ENCODE measurements around the gene NFASC.

The NFASC gene

DNA sequence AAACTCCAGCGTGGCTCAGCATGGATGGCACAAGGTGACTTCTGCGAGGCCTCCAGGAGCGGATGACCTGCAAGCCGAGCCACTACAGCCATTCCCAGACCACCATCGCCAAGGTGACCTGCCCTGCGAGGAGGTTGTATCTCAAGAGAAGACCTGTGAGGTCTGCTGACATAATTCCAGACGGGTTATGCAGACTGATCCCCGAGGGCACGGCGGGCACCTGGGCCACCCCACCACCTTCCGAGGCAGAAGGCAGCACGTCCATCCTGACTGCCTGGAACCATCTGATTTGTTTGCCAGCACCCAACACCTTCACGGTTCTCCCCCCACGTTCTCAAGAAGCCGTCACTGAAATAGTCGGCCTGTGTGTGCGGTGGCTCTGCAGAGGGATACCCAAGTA, 115.5 kb downstream of the NFASC start:
- in situ Hi-C loops (cut with HindIII; ENCODE audit: low sequenced_read_pairs): no loop called here
- TF ChIP-seq, protein P1, sequence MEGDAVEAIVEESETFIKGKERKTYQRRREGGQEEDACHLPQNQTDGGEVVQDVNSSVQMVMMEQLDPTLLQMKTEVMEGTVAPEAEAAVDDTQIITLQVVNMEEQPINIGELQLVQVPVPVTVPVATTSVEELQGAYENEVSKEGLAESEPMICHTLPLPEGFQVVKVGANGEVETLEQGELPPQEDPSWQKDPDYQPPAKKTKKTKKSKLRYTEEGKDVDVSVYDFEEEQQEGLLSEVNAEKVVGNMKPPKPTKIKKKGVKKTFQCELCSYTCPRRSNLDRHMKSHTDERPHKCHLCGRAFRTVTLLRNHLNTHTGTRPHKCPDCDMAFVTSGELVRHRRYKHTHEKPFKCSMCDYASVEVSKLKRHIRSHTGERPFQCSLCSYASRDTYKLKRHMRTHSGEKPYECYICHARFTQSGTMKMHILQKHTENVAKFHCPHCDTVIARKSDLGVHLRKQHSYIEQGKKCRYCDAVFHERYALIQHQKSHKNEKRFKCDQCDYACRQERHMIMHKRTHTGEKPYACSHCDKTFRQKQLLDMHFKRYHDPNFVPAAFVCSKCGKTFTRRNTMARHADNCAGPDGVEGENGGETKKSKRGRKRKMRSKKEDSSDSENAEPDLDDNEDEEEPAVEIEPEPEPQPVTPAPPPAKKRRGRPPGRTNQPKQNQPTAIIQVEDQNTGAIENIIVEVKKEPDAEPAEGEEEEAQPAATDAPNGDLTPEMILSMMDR (IDR thresholded peaks at IDR 0.05; ENCODE audit: low read depth, low read length): no peak
- H3K4me3 ChIP-seq (ENCODE audit: low read depth, low read length): no peak overlapping the region

DNA sequence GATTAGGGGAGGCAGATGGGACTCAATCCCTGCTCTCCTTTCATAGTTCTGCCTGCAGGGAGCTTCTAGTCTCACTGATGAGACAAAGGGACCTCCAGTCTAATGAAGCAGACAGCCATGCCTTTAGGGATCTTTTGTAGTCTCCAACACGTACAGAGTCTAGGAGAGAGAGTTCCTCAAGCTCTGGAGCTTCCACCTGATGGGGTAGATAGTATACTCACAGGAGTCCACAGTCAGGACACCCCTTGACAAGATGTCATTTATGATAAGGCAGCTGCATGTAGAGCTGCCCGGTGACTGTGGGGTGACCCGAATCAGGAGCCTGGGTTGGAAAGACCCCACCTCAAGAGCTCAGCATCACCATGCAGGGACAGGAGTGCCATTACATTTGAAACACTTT, 117.0 kb downstream of the NFASC start:
- no peak for DNase-seq (ENCODE audit: low read depth, low spot score)
- in situ Hi-C loops (cut with HindIII; ENCODE audit: low sequenced_read_pairs): no loop called here
- TF ChIP-seq, protein P1 (IDR thresholded peaks at IDR 0.05; ENCODE audit: low read depth, low read length): no peak
- H3K4me3 ChIP-seq (ENCODE audit: low read depth, low read length): no peak overlapping the region

More for the DNA sequence above, 115.5 kb downstream of the NFASC start:
- no peak for DNase-seq (ENCODE audit: low read depth, low spot score)

DNA sequence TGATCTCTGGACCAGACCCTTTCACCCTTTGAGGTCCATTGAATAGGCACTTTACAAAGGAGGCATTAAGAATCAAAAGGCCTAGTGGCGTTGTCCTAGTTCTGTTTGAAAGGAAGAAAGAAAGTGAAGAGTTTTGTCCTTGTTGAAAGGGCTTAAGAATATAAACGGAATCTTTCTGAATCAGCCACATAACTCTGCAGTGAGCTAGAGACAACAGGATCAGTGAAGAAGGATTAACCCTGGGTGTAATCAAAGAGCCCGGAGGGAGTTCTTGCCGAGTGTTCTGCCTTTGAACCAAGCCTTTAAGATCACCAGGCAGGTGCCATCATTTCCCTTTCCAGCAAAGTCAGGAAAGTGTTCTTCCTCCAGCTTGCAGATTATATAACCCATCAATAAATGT, 117.5 kb downstream of the NFASC start:
- TF ChIP-seq, protein P1 (IDR thresholded peaks at IDR 0.05; ENCODE audit: low read depth, low read length): no peak
- DNase-seq (ENCODE audit: low read depth, low spot score): no peak
- no peak overlapping the region for H3K4me3 ChIP-seq (ENCODE audit: low read depth, low read length)
- in situ Hi-C loops (cut with HindIII; ENCODE audit: low sequenced_read_pairs): no loop called here

DNA sequence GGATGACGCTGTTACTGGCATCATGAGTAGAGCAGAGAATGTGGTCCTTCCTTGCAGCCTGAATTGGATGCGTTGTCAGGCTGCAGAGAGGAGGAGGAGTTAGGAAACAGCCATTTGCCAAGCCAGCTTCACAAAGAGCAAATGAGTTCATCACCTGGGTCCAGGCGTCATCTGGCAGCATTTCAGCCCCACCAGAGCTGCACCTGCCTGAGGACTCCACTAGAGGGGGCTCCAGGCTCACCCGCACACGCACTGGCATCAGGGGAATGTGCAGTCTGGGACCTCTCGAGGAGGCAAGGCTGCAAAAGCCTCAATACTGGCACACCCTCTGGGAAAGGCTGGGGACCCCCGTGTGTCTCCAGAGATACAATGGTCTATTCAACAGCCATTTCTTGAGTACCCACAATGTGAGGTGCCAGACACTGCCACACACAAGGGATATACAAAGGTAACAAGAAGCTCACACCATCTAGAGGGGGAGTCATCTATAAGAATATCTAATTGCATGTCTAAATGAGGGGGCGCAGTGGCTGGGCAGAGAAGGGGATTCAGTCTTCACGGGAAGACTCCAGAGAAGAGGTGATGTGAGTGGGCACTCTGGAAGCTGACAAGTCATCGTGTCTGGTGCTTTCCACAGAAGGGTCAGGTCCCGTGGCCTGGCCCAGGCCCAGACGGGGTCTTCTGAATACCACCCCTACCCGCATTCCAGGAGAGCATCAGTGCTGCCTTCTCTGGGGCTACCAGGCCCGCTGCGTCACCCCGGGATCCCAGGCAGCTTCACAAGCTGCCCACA, 118.8 kb downstream of the NFASC start:
- TF ChIP-seq, protein P1 (IDR thresholded peaks at IDR 0.05; ENCODE audit: low read depth, low read length): peak; percentile 98
- no peak overlapping the region for H3K4me3 ChIP-seq (ENCODE audit: low read depth, low read length)
- DNase-seq (ENCODE audit: low read depth, low spot score): peak; percentile 56
- in situ Hi-C loops (cut with HindIII; ENCODE audit: low sequenced_read_pairs): no loop called here

DNA sequence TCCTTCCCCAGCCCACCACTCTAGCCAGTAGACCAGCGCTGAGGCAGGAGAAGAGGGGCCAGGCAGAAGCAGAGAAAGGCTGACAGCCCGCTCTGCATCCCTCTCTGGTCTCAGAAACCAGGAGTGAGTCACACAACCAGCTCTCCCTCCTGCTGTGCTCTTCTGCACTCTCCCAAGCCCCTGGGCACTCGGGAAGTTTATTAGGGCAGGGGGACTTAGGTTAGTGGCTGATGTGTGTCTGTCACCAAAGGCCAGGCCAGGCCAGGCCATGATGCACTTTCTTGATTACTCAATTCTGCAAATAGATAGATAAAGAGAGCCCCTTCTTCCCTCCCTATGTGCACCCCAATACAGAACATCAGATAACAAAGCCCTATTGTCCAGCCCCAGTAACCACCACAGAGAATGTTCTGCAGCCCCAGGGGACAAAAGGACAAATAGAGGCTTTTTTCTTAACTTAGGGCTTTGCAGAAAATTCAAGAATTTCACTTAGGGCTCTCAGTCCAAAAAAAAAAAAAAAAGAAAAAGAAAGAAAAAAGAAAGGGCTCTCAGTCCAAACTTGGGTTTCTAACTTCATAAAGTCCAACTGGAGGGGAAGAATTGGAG, 119.5 kb downstream of the NFASC start:
- in situ Hi-C loops (cut with HindIII; ENCODE audit: low sequenced_read_pairs): no loop called here
- TF ChIP-seq, protein P1 (IDR thresholded peaks at IDR 0.05; ENCODE audit: low read depth, low read length): no peak
- H3K4me3 ChIP-seq (ENCODE audit: low read depth, low read length): no peak overlapping the region
- DNase-seq (ENCODE audit: low read depth, low spot score): peak; percentile 11

DNA sequence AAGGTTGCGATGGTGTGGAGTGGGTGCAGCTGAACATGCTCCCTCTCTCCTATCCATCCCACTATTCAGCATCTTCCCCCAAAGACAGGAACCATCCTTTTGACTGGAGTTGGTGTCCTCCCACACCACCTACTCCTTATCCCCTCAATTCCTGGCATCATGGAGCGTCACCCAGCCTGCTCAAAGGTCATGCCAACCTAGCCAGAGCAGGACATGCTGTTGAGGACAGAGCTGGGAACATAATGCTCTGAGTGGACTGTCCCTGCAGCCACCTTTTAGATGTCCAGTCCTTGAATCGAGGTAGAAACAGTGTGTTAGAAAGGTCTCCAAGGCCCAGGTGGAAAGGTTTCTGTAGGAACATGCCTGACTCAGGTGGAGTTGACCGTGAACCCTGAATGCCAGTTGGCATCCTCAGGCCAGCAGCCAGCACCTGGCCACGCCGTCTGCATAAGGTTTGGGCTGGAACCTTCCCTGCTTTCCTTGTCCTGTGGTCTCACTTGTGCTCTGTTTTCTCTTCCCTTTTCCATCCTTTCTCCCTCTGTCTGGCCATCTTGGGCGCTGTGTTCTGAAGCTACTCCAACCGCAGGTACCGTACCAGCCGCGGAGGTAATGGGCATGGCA, 120.2 kb downstream of the NFASC start:
- no peak for DNase-seq (ENCODE audit: low read depth, low spot score)
- in situ Hi-C loops (cut with HindIII; ENCODE audit: low sequenced_read_pairs): no loop called here
- TF ChIP-seq, protein P1 (IDR thresholded peaks at IDR 0.05; ENCODE audit: low read depth, low read length): no peak
- H3K4me3 ChIP-seq (ENCODE audit: low read depth, low read length): no peak overlapping the region

Measured in astrocyte of the spinal cord (primary cell).